Subcutaneous abdominal adipose tissue (tissue), 5 donors: Measurements from ENCODE around the gene KCNMB2.

Experiments
- H3K27ac ChIP-seq: one replicate; pipeline ENCODE4 v1.7.0; 2013; ENCODE audit warnings: low read depth, mild to moderate bottlenecking, inconsistent platforms, low read length, moderate library complexity
- H3K27me3 ChIP-seq, 5 donors: one replicate each; pipeline ENCODE4 v1.7.0; 2013; ENCODE audit warnings: low read length in 5 of 5, inconsistent platforms in 1 of 5; ENCODE audit not compliant: control insufficient read depth in 5 of 5, insufficient read depth in 4 of 5
- H3K36me3 ChIP-seq, 5 donors: one replicate each; pipeline ENCODE4 v1.7.0; 2013; ENCODE audit warnings: low read length in 5 of 5; ENCODE audit not compliant: control insufficient read depth in 5 of 5, insufficient read depth in 5 of 5
- H3K4me1 ChIP-seq, 5 donors: one replicate each; pipeline ENCODE4 v1.7.0; 2013; ENCODE audit warnings: low read length in 5 of 5, mild to moderate bottlenecking in 3 of 5, moderate library complexity in 1 of 5; ENCODE audit not compliant: control insufficient read depth in 5 of 5, insufficient read depth in 5 of 5
- H3K4me3 ChIP-seq, 5 donors: one replicate each; pipeline ENCODE4 v1.7.0; 2013; ENCODE audit warnings: low read length in 5 of 5, low read depth in 1 of 5
- H3K9ac ChIP-seq, 5 donors: one replicate each; pipeline ENCODE4 v1.7.0; 2013; ENCODE audit warnings: low read length in 5 of 5, mild to moderate bottlenecking in 4 of 5, moderate library complexity in 3 of 5
- H3K9me3 ChIP-seq, 5 donors: one replicate each; pipeline ENCODE4 v1.7.0; 2013; ENCODE audit warnings: low read length in 5 of 5; ENCODE audit not compliant: control insufficient read depth in 5 of 5
- donor health status: healthy.
- donor health status: healthy.
- donor health status: healthy.
- donor health status: healthy.
- donor health status: healthy.

Gene KCNMB2

GRCh38 chr3:178665747-178666146 is 129.5 kb downstream of the KCNMB2 start:
- H3K27ac ChIP-seq: no peak overlapping the region
- no peaks in the 10 kb centered on the region for H3K27me3 ChIP-seq
- no peaks in the 10 kb centered on the region for H3K9me3 ChIP-seq
- H3K4me3 ChIP-seq: no peak overlapping the region
- no peak overlapping the region for H3K9ac ChIP-seq
- H3K36me3 ChIP-seq: peaks cover 0 to 3% (median 0%) of the 10 kb centered on the region in 5 donors
- peaks cover 0 to 9% (median 4%) of the 10 kb centered on the region in 5 donors for H3K4me1 ChIP-seq

- H3K27me3 ChIP-seq: no peaks in the 10 kb centered on the region
- H3K4me3 ChIP-seq: no peak overlapping the region
- peaks cover 0 to 12% (median 6%) of the 10 kb centered on the region in 5 donors for H3K4me1 ChIP-seq
- H3K9ac ChIP-seq: no peak overlapping the region
- H3K9me3 ChIP-seq: no peaks in the 10 kb centered on the region
- no peak overlapping the region for H3K27ac ChIP-seq
- peaks cover 0 to 3% (median 0%) of the 10 kb centered on the region in 5 donors for H3K36me3 ChIP-seq
Measured at GRCh38 chr3:178669022-178669601, 132.9 kb downstream of the KCNMB2 start.

GRCh38 chr3:178669758-178670157 is 133.5 kb downstream of the KCNMB2 start:
- H3K27ac ChIP-seq: no peak overlapping the region
- no peaks in the 10 kb centered on the region for H3K27me3 ChIP-seq

GRCh38 chr3:178671377-178671776 is 135.1 kb downstream of the KCNMB2 start:
- Histone ChIP-seq H3K36me3 (peaks cover 0 to 3% (median 0%) of the 10 kb centered on the region in 5 donors), H3K4me3 (no peak overlapping the region), H3K9me3 (no peaks in the 10 kb centered on the region), H3K27me3 (no peaks in the 10 kb centered on the region), H3K4me1 (peaks cover 0 to 12% (median 6%) of the 10 kb centered on the region in 5 donors), H3K27ac (no peak overlapping the region), H3K9ac (no peak overlapping the region)

More at GRCh38 chr3:178669758-178670157, 133.5 kb downstream of the KCNMB2 start:
- H3K36me3 ChIP-seq: peaks cover 0 to 3% (median 0%) of the 10 kb centered on the region in 5 donors
- H3K9me3 ChIP-seq: no peaks in the 10 kb centered on the region
- H3K9ac ChIP-seq: no peak overlapping the region
- H3K4me3 ChIP-seq: no peak overlapping the region
- H3K4me1 ChIP-seq: peaks cover 0 to 12% (median 6%) of the 10 kb centered on the region in 5 donors

- Histone ChIP-seq H3K36me3 (peaks cover 0 to 3% (median 0%) of the 10 kb centered on the region in 5 donors), H3K27ac (no peak overlapping the region), H3K9ac (no peak overlapping the region), H3K27me3 (no peaks in the 10 kb centered on the region), H3K9me3 (no peaks in the 10 kb centered on the region), H3K4me3 (no peak overlapping the region), H3K4me1 (peaks cover 0 to 12% (median 6%) of the 10 kb centered on the region in 5 donors)
Measured at GRCh38 chr3:178671791-178672190, 135.6 kb downstream of the KCNMB2 start.

- Histone ChIP-seq H3K4me3 (no peak overlapping the region), H3K9me3 (no peaks in the 10 kb centered on the region), H3K27ac (no peak overlapping the region), H3K9ac (no peak overlapping the region), H3K27me3 (no peaks in the 10 kb centered on the region), H3K4me1 (peaks cover 0 to 12% (median 6%) of the 10 kb centered on the region in 5 donors), H3K36me3 (peaks cover 0 to 2% (median 0%) of the 10 kb centered on the region in 5 donors)
Measured at GRCh38 chr3:178672275-178672674, 136.0 kb downstream of the KCNMB2 start.

- Histone ChIP-seq H3K9me3 (no peaks in the 10 kb centered on the region), H3K27ac (no peak overlapping the region), H3K4me3 (no peak overlapping the region), H3K9ac (no peak overlapping the region), H3K4me1 (peaks cover 0 to 12% (median 6%) of the 10 kb centered on the region in 5 donors), H3K27me3 (no peaks in the 10 kb centered on the region), H3K36me3 (no peaks in the 10 kb centered on the region)
Measured at GRCh38 chr3:178673529-178673928, 137.3 kb downstream of the KCNMB2 start.

GRCh38 chr3:178676077-178676476 is 139.8 kb downstream of the KCNMB2 start:
- peaks cover 0 to 3% (median 0%) of the 10 kb centered on the region in 5 donors for H3K4me1 ChIP-seq
- H3K9ac ChIP-seq: no peak overlapping the region
- H3K9me3 ChIP-seq: no peaks in the 10 kb centered on the region
- no peaks in the 10 kb centered on the region for H3K27me3 ChIP-seq
- no peak overlapping the region for H3K4me3 ChIP-seq
- H3K27ac ChIP-seq: no peak overlapping the region
- no peaks in the 10 kb centered on the region for H3K36me3 ChIP-seq

GRCh38 chr3:178676942-178677790 is 140.9 kb downstream of the KCNMB2 start:
- H3K4me3 ChIP-seq: no peak overlapping the region

GRCh38 chr3:178677961-178678360 is 141.7 kb downstream of the KCNMB2 start:
- Histone ChIP-seq H3K27me3 (no peaks in the 10 kb centered on the region), H3K9ac (no peak overlapping the region), H3K9me3 (peaks cover 0 to 3% (median 0%) of the 10 kb centered on the region in 5 donors), H3K27ac (no peak overlapping the region), H3K36me3 (no peaks in the 10 kb centered on the region), H3K4me1 (no peaks in the 10 kb centered on the region), H3K4me3 (no peak overlapping the region)

More at GRCh38 chr3:178676942-178677790, 140.9 kb downstream of the KCNMB2 start:
- Histone ChIP-seq H3K27me3 (no peaks in the 10 kb centered on the region), H3K36me3 (no peaks in the 10 kb centered on the region), H3K27ac (no peak overlapping the region), H3K9me3 (no peaks in the 10 kb centered on the region), H3K4me1 (no peaks in the 10 kb centered on the region), H3K9ac (no peak overlapping the region)
